ENCODE data around the gene DGAT2L6.

- TF ChIP-seq POLR2A (IDR thresholded peaks at IDR 0.05) = no peak
- TF ChIP-seq CTCF (IDR thresholded peaks at IDR 0.05) = no peak
These were observed 10.4 kb upstream of the DGAT2L6 start for GRCh38 chrX:70166601-70167590.

Data from adrenal gland (tissue), 5 donors.